ENCODE results near the gene OR2AG2. TPM values are rescaled to one million over a fixed set of nuclear protein-coding genes. Genes with fewer than 3 reads are reported as not detected.

OR2AG2 gene
- total and polyA plus RNA-seq, 2 donors from 2014 or later, result 0.19 TPM; not detected in 1

DNA sequence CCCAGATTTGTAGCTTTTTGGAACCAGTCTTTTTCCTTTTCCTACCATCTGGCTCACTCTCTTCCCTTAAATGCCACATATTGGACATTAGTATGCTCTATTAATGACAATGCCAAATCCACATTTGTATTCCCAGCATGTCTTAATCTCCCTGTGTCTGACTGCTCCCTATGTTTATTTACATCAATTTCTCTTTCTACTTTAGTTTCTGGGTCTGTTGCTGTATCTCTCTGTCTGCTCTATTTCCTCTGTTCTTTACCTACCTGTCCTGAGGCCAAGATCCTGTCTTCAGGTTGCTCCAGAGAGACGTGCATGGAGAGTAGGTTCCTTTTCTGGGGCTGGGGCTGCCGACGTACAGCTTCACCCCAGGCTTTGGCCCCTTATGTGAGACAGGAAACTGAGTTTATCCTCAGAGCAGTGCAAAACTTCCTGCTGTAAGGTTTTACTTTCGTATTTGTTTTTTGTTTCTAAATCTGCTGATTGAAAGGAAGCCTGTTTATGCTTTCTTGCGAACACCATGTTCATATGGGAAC, 25.6 kb downstream of the OR2AG2 start:
- FAIRE-seq (no peak), DNase-seq (peak in 1 of 5 donors; percentile 9)
- H3K27ac ChIP-seq (ENCODE audit: low read depth in 2 of 2, low read length in 2 of 2), result peak overlapping the region; percentile 44 to 88
- H3K9me3 ChIP-seq (ENCODE audit: control insufficient read depth in 2 of 3, insufficient read depth in 1 of 3, low read length in 3 of 3), result no peaks in the 10 kb centered on the region
- H3K4me1 ChIP-seq (ENCODE audit: control insufficient read depth in 2 of 3, insufficient read depth in 2 of 3, low read depth in 1 of 3, low read length in 3 of 3), result peaks cover 0 to 3% (median 0%) of the 10 kb centered on the region in 3 donors
- intact Hi-C loops (cut with DNase I), result no loop called here
- no peaks in the 10 kb centered on the region for H3K27me3 ChIP-seq (ENCODE audit: control insufficient read depth, insufficient read depth, low read length)
- peak overlapping the region in 2 of 3 donors; percentile 46 to 53 for H3K4me3 ChIP-seq (ENCODE audit: low read length in 3 of 3)
- TF ChIP-seq, protein P1, sequence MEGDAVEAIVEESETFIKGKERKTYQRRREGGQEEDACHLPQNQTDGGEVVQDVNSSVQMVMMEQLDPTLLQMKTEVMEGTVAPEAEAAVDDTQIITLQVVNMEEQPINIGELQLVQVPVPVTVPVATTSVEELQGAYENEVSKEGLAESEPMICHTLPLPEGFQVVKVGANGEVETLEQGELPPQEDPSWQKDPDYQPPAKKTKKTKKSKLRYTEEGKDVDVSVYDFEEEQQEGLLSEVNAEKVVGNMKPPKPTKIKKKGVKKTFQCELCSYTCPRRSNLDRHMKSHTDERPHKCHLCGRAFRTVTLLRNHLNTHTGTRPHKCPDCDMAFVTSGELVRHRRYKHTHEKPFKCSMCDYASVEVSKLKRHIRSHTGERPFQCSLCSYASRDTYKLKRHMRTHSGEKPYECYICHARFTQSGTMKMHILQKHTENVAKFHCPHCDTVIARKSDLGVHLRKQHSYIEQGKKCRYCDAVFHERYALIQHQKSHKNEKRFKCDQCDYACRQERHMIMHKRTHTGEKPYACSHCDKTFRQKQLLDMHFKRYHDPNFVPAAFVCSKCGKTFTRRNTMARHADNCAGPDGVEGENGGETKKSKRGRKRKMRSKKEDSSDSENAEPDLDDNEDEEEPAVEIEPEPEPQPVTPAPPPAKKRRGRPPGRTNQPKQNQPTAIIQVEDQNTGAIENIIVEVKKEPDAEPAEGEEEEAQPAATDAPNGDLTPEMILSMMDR (IDR thresholded peaks at IDR 0.05; ENCODE audit: borderline replicate concordance, extremely low read depth, insufficient read depth), result no peak
- H3K9ac ChIP-seq (ENCODE audit: low read length in 3 of 3), result peak overlapping the region in 2 of 3 donors; percentile 12 to 24
- no peaks in the 10 kb centered on the region for H3K36me3 ChIP-seq (ENCODE audit: control insufficient read depth in 2 of 3, insufficient read depth in 3 of 3, low read length in 3 of 3)

DNA sequence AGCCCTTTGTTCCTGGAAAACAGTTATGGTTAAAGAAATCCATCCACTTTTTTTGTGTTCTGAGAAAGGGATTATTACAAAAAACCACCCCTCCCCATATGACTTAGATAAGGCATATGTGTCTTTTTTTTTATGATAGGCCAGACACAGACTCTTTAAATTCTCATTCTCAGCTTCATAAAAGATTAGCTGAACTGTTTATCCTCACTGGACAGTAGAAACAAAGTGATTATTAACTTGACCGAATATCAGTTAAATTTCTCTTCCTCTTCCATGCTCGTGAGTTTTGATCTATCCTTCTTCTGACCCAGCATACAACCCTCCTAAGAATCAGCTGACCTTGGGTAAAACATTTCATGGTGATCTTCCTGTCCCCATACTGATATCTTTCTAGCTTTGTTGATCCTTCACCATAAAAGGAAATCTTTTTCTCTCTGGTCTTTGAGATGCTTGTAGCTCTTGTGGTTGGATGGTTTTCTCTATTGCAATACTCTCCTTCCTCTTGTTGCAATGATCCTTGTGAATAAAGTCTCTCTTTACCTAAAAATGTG, 26.2 kb downstream of the OR2AG2 start:
- TF ChIP-seq, protein P1 (IDR thresholded peaks at IDR 0.05; ENCODE audit: borderline replicate concordance, extremely low read depth, insufficient read depth), result no peak
- no peaks in the 10 kb centered on the region for H3K27me3 ChIP-seq (ENCODE audit: control insufficient read depth, insufficient read depth, low read length)
- peaks cover 0 to 3% (median 0%) of the 10 kb centered on the region in 3 donors for H3K4me1 ChIP-seq (ENCODE audit: control insufficient read depth in 2 of 3, insufficient read depth in 2 of 3, low read depth in 1 of 3, low read length in 3 of 3)
- H3K27ac ChIP-seq (ENCODE audit: low read depth in 2 of 2, low read length in 2 of 2), result peak overlapping the region; percentile 51 to 88
- H3K36me3 ChIP-seq (ENCODE audit: control insufficient read depth in 2 of 3, insufficient read depth in 3 of 3, low read length in 3 of 3), result no peaks in the 10 kb centered on the region
- H3K9ac ChIP-seq (ENCODE audit: low read length in 3 of 3), result no peak overlapping the region
- no peak for DNase-seq
- H3K9me3 ChIP-seq (ENCODE audit: control insufficient read depth in 2 of 3, insufficient read depth in 1 of 3, low read length in 3 of 3), result no peaks in the 10 kb centered on the region
- H3K4me3 ChIP-seq (ENCODE audit: low read length in 3 of 3), result peak overlapping the region in 2 of 3 donors; percentile 46 to 53
- no peak for FAIRE-seq
- intact Hi-C loops (cut with DNase I), result no loop called here

DNA sequence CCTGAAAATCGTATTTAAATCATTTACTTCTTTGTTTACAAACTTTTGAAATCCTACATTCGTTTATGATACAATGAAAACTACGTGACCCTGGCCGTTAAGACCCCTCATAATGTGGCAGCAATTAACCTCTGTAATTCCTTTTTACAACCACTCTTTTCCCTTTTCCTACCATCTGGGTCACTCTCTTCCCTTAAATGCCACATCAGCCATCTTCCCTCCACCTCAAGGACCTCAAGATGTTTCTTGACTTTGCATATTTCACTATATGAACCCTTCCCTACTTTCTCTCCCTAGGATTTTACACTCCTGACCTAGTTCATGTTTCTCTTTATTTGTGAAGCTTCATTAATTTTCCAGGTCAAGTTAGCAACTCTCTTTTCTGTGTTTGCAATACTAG, 26.8 kb downstream of the OR2AG2 start:
- Histone ChIP-seq H3K4me3 (ENCODE audit: low read length in 3 of 3) (peak overlapping the region in 2 of 3 donors; percentile 37 to 53), H3K9me3 (ENCODE audit: control insufficient read depth in 2 of 3, insufficient read depth in 1 of 3, low read length in 3 of 3) (no peaks in the 10 kb centered on the region), H3K27ac (ENCODE audit: low read depth in 2 of 2, low read length in 2 of 2) (peak overlapping the region; percentile 51 to 76), H3K36me3 (ENCODE audit: control insufficient read depth in 2 of 3, insufficient read depth in 3 of 3, low read length in 3 of 3) (no peaks in the 10 kb centered on the region), H3K4me1 (ENCODE audit: control insufficient read depth in 2 of 3, insufficient read depth in 2 of 3, low read depth in 1 of 3, low read length in 3 of 3) (peaks cover 0 to 3% (median 0%) of the 10 kb centered on the region in 3 donors), H3K9ac (ENCODE audit: low read length in 3 of 3) (no peak overlapping the region), H3K27me3 (ENCODE audit: control insufficient read depth, insufficient read depth, low read length) (no peaks in the 10 kb centered on the region)
- intact Hi-C loops (cut with DNase I), result no loop called here
- TF ChIP-seq, protein P1 (IDR thresholded peaks at IDR 0.05; ENCODE audit: borderline replicate concordance, extremely low read depth, insufficient read depth), result no peak
- DNase-seq (no peak), FAIRE-seq (no peak)
